Esophagus muscularis mucosa (tissue), 4 donors: ENCODE measurements around the gene FOXO3.

Experiments used
- CTCF ChIP-seq, 3 experiments: fragments of 200-600 bp in 2 of 3; fragments of 450-650 bp in 1 of 3; sonication (generic) in 2 of 3; IDR thresholded peaks; one replicate each; pipeline ENCODE4 v1.5.1; 2017 to 2019; ENCODE audit warnings: antibody characterized with exemption in 3 of 3, mild to moderate bottlenecking in 2 of 3, moderate library complexity in 1 of 3
- EP300 ChIP-seq: sonication (generic); formaldehyde crosslinking; IDR thresholded peaks from one replicate; pipeline ENCODE4 v1.6.1; 2017; ENCODE audit warnings: antibody characterized with exemption
- POLR2A ChIP-seq: fragments of 450-650 bp; IDR thresholded peaks from one replicate; pipeline ENCODE4 v1.6.1; 2017; ENCODE audit warnings: antibody characterized with exemption, moderate library complexity, mild to moderate bottlenecking, low read depth
- POLR2AphosphoS5 ChIP-seq, 2 donors: sonication (generic); formaldehyde crosslinking; IDR thresholded peaks; one replicate each; pipeline ENCODE4 v1.6.1; 2017; ENCODE audit warnings: antibody characterized with exemption in 2 of 2

GRCh38 chr6:108711826-108712225 lies 151.1 kb downstream of the FOXO3 start:
- TF ChIP-seq POLR2AphosphoS5 (IDR thresholded peaks at IDR 0.05) = no peak
- TF ChIP-seq POLR2A = no peak
- no peak for TF ChIP-seq EP300
- TF ChIP-seq CTCF (IDR thresholded peaks at IDR 0.05) = no peak
